Kidney (tissue), 14 donors: ENCODE measurements around the gene PIK3R6. TPM values are rescaled to one million over a fixed set of nuclear protein-coding genes. Genes with fewer than 3 reads are reported as not detected.

Source experiments
- DNase-seq, 5 donors: peaks; one replicate each; pipeline ENCODE4 v3.0.0-alpha.2; 2013 to 2020
- FAIRE-seq: peaks from 2 replicates; lab custom pipeline; 2012; peaks lifted over from hg19 to GRCh38; lab: Jason Lieb, UNC
- H3K27ac ChIP-seq, 2 donors: one replicate each; pipeline ENCODE4 v1.7.0; 2013; ENCODE audit warnings: low read depth in 2 of 2, low read length in 2 of 2, inconsistent platforms in 1 of 2
- H3K27me3 ChIP-seq: one replicate; pipeline ENCODE4 v1.7.1; 2013; ENCODE audit warnings: low read length, inconsistent platforms; ENCODE audit not compliant: control insufficient read depth, insufficient read depth
- H3K36me3 ChIP-seq, 3 donors: one replicate each; pipeline versions ENCODE4 v1.7.0 to v1.7.1; 2013; ENCODE audit warnings: low read length in 3 of 3, control low read depth in 1 of 3, inconsistent platforms in 1 of 3; ENCODE audit not compliant: insufficient read depth in 3 of 3, control insufficient read depth in 2 of 3
- H3K4me1 ChIP-seq, 3 donors: one replicate each; pipeline versions ENCODE4 v1.7.0 to v1.7.1; 2013; ENCODE audit warnings: low read length in 3 of 3, inconsistent platforms in 1 of 3, low read depth in 1 of 3; ENCODE audit not compliant: control insufficient read depth in 2 of 3, insufficient read depth in 2 of 3
- H3K4me3 ChIP-seq, 3 donors: one replicate each; pipeline versions ENCODE4 v1.7.0 to v1.8.1; 2013; ENCODE audit warnings: low read length in 3 of 3, control low read depth in 1 of 3, inconsistent platforms in 1 of 3
- H3K9ac ChIP-seq, 3 donors: one replicate each; pipeline versions ENCODE4 v1.7.0 to v1.7.1; 2013; ENCODE audit warnings: low read length in 3 of 3, control low read depth in 1 of 3, inconsistent platforms in 1 of 3
- H3K9me3 ChIP-seq, 3 donors: one replicate each; pipeline versions ENCODE4 v1.7.0 to v1.7.1; 2013; ENCODE audit warnings: low read length in 3 of 3, control low read depth in 1 of 3, inconsistent platforms in 1 of 3; ENCODE audit not compliant: control insufficient read depth in 2 of 3, insufficient read depth in 1 of 3
- CTCF ChIP-seq: IDR thresholded peaks from 3 replicates; pipeline ENCODE4 v1.5.1; 2012; ENCODE audit warnings: mild to moderate bottlenecking, moderate library complexity, borderline replicate concordance; ENCODE audit not compliant: insufficient read depth; ENCODE audit errors: extremely low read depth
- intact Hi-C: fragments of 100-400 bp; cut with DNase I; formaldehyde crosslinking; loops from one replicate; pipeline ENCODE4 v1.11.1; 2022
- polyA plus RNA-seq: library from polyadenylated mRNA; stranded (reverse); fragments of 350-450 nt; fragmentation: Illumina TruSeq; extraction: RNeasy Lipid Tissue Mini Kit (QIAGEN cat#74804); gene quantifications from one replicate; pipeline ENCODE4 v1.2.3, GENCODE V29; 2014; ENCODE audit warnings: low read depth, low replicate concordance; ENCODE audit not compliant: insufficient read depth
- total RNA-seq: library from RNA; stranded (reverse); fragmentation: NEBNext Ultra II Directional; extraction: Animal tissue kit (Norgen Biotek cat#: 25700); gene quantifications from one replicate; pipeline ENCODE4 v1.2.1, GENCODE V29; 2021
- donor health status: control.
- donor health status: control.
- donor health status: control.
- donor health status: control.
- donor health status: control.
- donor health status: DM: yes; HTN: yes; CAD: no.
- donor health status: Normal renal cell carcinoma (clear cell type).

PIK3R6 gene
- total and polyA plus RNA-seq, 2 donors from 2014 or later, result 0.17 to 2.3 TPM

GRCh38 chr17:8794636-8795035, 72.8 kb downstream of the PIK3R6 start:
- H3K9me3 ChIP-seq, result peaks cover 0 to 7% (median 2%) of the 10 kb centered on the region in 3 donors
- intact Hi-C loops, result no loop called here
- H3K4me1 ChIP-seq, result peaks cover 0 to 7% (median 2%) of the 10 kb centered on the region in 3 donors
- no peaks in the 10 kb centered on the region for H3K27me3 ChIP-seq
- no peak overlapping the region for H3K27ac ChIP-seq
- no peaks in the 10 kb centered on the region for H3K36me3 ChIP-seq
- H3K9ac ChIP-seq, result no peak overlapping the region
- H3K4me3 ChIP-seq, result no peak overlapping the region
- TF ChIP-seq CTCF, result no peak
- FAIRE-seq (no peak), DNase-seq (peak in 3 of 5 donors; percentile 43 to 81 (median 72))

- no peaks in the 10 kb centered on the region for H3K27me3 ChIP-seq
- H3K9me3 ChIP-seq, result peaks cover 0 to 7% (median 2%) of the 10 kb centered on the region in 3 donors
- no peak overlapping the region for H3K4me3 ChIP-seq
- intact Hi-C loops, result no loop called here
- H3K4me1 ChIP-seq, result peaks cover 0 to 4% (median 0%) of the 10 kb centered on the region in 3 donors
- H3K9ac ChIP-seq, result no peak overlapping the region
- no peaks in the 10 kb centered on the region for H3K36me3 ChIP-seq
- H3K27ac ChIP-seq, result peak overlapping the region in 1 of 2 donors; percentile 17
- FAIRE-seq, result no peak
- no peak for DNase-seq
- TF ChIP-seq CTCF, result no peak
Observed at GRCh38 chr17:8793649-8794048, 73.8 kb downstream of the PIK3R6 start.

GRCh38 chr17:8792646-8793045, 74.8 kb downstream of the PIK3R6 start:
- no peaks in the 10 kb centered on the region for H3K27me3 ChIP-seq
- DNase-seq (no peak), FAIRE-seq (no peak)
- H3K9ac ChIP-seq, result no peak overlapping the region
- H3K27ac ChIP-seq, result no peak overlapping the region
- H3K4me1 ChIP-seq, result peaks cover 0 to 4% (median 0%) of the 10 kb centered on the region in 3 donors
- no peak for TF ChIP-seq CTCF
- no peak overlapping the region for H3K4me3 ChIP-seq
- no peaks in the 10 kb centered on the region for H3K36me3 ChIP-seq
- peaks cover 0 to 7% (median 2%) of the 10 kb centered on the region in 3 donors for H3K9me3 ChIP-seq
- intact Hi-C loops, result no loop called here

- H3K4me1 ChIP-seq, result peaks cover 0 to 4% (median 0%) of the 10 kb centered on the region in 3 donors
- no peak overlapping the region for H3K9ac ChIP-seq
- FAIRE-seq (no peak), DNase-seq (no peak)
- intact Hi-C loops, result no loop called here
- no peaks in the 10 kb centered on the region for H3K36me3 ChIP-seq
- H3K27me3 ChIP-seq, result no peaks in the 10 kb centered on the region
- peaks cover 0 to 7% (median 2%) of the 10 kb centered on the region in 3 donors for H3K9me3 ChIP-seq
- TF ChIP-seq CTCF, result no peak
- H3K4me3 ChIP-seq, result no peak overlapping the region
- H3K27ac ChIP-seq, result no peak overlapping the region
Observed at GRCh38 chr17:8791910-8792270, 75.6 kb downstream of the PIK3R6 start.
